Measurements from ENCODE around the gene G3BP2.
"Not testable (repeated sequence)": the region's sequence is repeated elsewhere in the genome, so short reads cannot be mapped to it uniquely, and the experiment has no call there.

G3BP2 gene

DNA sequence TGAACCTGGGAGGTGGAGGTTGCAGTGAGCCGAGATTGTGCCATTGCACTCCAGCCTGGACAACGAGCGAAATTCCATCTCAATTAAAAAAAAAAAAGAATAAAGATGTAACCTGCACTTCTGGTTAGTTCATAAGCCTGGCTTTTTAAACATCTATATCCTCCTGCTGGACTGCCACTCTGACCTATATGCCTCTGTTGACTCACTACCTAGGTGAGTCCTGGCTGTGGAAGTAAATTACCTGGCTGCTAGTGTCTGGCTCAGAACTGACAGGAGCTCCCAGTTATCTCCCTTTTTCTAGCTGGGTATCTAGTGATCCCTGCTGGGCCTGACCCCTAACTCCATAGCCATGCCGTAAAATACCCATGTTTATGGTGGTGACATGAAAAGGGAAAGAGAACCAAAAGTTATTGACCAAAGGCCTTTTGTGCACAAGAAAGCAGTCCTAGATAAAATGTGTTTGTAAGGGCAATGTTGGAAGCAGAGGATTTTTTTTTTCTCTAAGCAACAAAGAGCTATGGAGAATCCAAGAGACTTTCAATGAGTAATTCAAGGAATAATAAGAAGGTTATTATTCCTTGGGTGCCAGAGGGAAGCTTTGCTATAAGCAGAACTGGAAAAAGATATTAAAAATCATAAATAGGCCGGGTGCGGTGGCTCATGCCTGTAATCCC, 10.4 kb upstream of the G3BP2 start:
- no peak for DNase-seq

DNA sequence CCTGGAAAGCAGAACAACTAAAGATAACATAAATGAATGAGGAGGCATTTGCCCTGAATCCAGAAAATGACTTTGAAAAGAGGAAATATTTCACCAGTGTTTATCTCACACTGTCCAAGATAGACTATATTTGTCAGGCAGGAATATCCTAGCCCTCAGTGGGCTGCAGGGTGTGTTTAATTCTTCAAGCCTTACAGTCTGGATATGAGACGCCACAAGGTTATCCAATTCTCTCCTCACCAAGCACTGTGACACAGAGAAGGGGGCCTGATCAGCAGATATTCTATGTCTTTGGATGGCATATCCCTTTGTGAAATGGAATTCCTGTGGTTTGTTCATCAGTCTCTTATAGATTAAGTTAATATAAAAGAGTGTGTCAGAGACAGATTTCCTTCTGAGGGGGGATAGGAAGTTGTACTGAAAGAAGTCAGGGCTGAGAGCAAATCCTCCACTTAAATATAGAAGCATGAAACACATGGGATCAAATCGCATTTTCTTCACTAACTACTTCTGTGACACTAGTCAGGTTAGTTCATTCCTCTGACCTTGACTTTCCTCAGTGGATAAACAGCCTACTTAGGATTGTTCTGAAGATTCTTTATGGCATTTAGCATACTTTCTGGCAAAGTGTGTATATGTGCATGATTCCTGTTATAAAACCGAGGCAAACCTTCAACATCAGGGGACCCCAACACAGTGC, 6.8 kb upstream of the G3BP2 start:
- DNase-seq, result no peak

DNA sequence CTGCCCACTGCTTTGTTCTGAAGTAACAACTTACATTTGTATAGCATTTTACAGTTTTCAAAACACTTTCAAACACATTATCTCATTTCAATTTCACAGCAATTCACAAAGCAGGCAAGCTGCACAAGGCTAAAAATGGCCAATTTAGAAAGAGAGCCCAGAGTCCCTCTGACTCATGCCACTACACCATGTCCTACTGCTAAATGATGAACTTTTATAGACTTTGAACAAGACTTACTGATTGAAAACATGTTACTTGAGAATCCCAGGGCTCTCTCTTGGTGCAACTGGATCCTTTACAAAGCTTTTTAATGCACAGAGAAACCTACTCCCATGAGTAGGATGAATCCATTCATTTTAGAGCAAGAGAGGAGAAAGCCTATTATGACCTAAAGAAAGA, 5.8 kb upstream of the G3BP2 start:
- no peak for DNase-seq

DNA sequence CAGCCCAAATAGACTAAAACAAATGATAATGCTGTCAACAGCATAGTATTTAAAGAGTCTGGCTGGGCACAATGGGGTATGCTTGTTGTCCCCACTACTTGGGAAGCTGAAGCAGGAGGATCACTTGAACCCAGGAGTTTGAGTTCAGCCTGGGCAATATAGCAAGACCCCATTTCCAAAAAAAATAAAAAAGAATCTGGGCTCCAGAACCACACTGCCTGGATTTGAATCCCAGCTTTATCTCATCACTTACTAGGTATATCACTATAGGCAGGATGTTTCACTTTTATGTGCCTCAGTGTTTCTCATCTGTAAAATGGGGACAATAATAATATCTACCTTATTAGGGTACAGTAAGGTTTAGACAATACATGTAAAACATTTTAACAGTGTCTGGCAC, 5.3 kb upstream of the G3BP2 start:
- DNase-seq, result no peak

DNA sequence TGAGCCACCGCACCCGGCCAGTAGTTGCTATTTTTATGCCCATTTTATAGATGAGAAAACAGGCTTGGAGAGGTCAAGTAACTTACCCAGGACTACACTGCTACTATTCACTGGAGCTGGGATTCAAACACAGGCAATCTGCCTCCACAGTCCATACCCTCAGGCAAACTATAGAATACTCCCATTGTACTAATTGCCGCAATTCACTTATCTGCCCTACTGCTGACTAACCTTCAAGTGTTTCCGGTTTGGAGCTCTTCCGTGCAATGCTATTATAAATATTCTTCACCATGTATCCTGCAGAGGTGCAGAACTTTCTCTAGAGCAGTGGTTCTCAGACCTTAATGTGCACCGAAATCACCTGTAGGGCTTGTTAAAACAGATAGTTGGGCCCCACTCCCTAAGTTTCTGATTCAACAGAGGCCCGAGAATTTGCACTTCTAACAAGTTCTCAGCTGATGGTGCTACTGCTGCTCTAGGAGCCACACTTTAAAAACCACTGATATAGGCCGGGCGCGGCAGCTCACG, 1.9 kb upstream of the G3BP2 start:
- no peak for DNase-seq

DNA sequence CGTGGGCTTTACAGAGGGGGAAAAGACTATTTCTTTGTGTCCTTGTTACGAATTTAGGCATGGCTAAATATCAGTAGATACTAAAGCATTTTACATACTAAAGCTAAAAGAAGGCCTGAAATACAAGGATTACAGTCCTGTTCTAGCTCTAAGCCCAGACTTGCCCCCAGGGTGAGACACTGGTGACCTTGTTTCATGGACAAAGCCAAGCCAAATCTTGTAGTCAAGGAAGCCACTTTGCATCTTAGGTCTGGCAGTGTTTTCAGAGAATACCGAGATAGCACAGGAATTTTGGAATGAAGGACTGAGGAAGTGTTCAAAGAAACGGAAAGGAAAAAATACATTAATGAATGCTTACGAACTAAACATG, 733 bp upstream of the G3BP2 start:
- no peak for DNase-seq

DNA sequence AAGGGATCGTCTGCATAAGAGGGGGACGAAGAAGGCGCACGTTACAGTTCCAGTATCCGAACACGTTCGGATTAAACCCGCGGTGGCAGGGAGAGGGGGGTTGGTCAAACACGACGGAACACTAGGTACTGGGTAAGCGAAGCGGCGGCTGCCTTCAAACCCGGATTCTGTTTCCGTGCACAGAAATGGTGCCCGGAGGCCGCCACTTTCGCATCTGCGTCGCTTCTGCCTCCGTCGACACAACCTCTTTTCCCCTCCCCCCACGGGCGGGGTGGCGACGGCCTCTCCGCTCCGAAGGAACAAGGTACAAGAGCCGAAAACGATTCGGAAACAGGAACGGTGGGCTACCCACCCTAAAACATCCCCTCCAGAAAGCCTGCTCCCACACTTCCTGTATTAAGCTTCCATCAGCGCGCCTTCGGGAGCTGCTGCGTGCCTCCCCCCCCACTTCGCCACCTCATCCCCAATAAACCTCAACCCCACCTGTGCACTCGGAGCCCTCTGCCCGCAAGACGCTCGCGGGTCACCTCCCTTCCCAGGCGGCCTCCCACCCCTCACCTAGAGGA, 667 bp downstream of the G3BP2 start:
- no peak for DNase-seq

DNA sequence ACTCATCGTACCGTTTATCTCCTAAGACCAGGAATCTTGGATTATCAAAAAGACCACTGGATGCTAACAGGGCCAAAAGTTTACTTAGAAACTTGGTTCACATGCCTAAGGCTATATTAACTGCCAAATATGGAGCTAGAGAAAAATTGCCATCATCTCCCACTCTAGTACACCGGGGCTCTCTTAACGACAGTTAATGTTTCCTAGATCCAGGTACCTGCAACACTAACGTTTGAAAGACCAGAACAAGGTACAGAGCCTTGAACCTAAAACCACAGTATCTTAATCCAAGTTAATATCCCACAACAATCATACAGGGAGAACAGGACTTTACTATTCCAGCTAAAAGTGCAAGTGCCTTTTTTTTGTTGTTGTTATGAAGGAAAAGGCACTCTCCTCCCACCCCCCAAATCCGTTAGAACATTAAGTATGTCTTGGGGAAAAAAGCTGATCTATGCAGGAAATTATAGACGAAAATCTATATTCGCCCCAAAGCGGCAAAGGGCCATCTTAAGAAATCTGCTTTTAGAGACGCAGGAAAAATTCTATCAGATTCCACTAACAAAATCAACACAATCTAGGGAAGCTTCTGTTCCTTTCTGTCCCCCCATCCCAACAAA, 1.3 kb downstream of the G3BP2 start:
- DNase-seq, result no peak

DNA sequence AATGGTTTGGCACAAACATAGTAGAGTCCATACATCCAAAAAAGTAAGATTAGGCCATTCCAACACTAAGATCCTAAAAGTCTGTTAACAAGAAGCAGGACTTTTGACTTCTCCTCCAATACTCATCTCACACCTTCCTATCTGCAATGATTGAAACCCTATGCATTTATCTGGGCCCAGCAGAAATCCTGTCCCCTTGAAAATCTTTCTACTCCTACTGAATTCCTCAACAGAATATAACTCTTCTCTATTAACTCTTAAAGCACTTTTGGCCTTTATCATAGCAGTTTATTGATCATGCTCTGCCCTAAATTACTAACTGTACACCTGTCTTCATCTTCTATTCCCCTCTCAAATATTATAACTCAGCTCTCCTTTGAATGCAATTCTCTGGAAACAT, 4.6 kb downstream of the G3BP2 start:
- no peak for DNase-seq

DNA sequence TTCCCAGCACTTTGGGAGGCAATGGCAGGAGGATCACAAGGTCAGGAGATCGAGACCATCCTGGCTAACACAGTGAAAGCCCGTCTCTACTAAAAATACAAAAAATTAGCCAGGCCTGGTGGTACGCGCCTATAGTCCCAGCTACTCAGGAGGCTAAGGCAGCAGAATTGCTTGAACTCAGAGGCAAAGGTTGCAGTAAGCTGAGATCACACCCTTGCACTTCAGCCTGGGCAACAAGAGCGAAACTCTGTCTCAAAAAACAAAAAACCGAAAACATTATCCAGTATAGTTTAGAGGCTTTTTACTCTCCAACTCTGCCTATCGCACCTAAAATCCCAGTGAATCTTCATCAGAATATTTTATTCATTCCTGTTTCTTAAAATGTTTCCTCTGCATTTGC, 5.6 kb downstream of the G3BP2 start:
- not testable (repeated sequence) for DNase-seq

DNA sequence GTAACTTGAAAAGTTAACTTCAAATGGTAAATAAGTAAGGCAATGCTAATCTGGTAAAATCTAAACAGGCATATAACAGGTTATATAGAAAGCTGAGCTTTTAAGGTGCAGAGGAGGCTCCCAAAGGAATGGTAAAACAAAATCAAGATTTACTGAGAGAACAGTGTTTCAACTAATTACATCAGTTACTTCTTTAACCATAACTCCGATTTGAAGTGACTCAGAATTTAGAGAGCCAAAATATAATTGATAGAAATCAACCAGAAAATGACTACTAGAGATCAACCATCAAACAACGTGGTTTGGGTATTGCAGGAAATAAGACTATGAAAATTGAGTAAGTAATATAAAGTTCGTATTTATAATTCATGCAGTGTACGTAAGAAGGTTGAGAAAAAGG, 6.9 kb downstream of the G3BP2 start:
- no peak for DNase-seq

DNA sequence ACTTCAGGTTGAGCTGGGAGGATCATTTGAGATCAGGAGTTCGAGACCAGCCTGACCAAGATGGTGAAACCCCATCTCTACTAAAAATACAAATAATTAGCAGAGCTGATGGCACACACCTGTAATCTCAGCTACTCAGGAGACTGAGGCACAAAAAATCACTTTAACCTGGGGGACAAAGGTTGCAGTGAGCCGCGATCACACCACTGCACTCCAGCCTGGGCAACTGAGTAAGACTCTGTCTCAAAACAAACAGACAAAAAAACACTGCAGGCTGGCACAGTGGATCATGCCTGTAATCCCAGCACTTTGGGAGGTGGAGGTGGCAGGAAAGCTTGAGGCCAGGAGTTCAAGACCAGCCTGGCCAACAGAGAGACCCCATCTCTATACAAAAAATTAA, 8.6 kb downstream of the G3BP2 start:
- not testable (repeated sequence) for DNase-seq

DNA sequence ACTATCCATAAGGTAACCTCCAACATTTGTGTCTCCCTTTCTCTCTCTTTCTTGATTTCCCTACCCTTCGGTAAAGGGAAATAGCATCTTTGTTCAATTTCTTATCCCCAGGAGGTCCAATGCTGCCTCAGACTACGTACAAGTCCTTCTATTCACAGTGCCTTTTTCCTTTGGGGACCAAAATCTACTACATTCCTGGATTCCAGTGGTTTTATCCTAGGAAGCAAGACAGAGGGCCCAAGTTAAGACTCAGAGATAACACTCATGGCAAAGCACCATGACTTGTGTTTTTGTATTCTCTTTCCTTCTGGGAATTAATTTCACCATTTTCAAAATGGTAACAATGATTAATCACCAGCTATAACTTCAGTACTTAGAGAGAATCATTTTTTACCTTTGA, 10.6 kb downstream of the G3BP2 start:
- no peak for DNase-seq

DNA sequence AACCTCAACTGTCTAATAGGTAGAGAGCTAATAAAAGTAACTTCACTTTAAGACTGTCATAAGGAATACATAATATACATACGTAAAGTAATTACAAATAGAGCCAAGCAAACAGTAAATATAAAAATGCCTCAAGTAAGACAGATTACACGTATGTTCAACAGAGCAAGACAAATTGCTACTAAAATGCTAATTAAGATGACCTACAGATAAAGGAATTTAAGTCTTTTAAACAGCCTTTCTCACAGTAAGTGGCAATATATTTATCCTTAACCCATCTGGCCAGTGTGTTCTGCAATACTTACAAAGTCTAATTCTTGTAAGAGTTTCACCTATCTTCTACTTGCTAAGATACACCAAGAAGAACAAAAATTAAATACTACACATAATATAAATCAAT, 12.7 kb downstream of the G3BP2 start:
- DNase-seq, result no peak

DNA sequence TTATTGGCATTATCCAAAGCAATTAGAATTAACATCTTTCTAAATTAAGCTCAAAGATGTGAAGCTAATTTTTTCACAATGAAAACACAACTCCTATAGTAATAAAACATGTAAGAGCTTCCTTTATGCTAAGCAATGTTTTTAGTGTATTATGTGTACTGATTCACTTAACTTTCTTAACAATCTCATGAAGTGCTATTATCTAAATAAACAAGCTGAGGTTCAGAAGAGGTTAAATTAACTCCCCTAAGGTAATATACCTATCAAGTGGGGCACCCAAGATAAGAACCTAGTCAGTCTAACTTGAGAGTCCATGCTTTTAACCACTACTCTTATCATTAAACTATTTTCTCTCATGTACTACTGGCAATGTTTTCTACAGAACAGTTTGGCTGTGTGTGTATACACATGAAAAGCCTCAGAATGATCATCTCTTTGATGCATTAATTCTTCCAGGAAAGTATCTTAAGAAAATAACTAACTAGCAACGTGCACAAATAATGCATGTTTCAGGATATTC, 13.6 kb downstream of the G3BP2 start:
- no peak for DNase-seq

DNA sequence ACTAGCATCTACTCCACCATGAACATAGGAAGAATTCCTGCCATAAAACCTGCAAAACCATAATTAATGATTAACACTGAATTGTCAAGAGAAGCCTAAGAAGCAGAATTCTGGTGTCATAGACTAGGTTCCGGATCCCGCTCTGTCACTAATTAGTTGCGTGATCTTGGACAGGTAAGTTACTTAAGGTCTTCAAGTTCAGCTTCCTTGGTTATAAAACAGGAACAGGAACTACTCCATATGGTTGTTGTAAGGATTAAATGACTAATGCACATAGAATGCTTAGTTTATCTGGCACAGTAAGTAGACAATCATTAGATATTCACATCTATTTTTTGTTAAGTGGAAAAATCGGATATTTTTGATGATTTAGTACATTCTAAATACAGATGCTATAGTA, 14.3 kb downstream of the G3BP2 start:
- no peak for DNase-seq

DNA sequence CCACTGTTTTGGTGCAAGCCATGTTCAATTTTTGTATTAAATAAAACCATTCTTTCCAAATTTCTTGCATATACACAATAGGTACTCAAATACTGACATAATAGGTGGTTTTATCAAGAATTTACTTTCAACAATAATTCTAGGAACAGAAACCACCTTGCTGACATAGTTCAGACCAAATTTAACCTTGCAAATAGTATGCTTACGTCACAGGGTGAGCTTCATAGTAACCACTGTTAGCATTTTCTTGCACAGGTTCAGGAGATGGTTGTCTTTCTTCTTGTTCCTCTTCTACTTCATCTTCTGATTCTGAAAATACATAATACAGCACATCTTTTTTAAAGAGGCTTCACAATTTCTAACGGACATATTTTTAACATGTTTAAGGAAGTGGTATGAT, 17.6 kb downstream of the G3BP2 start:
- DNase-seq, result no peak

DNA sequence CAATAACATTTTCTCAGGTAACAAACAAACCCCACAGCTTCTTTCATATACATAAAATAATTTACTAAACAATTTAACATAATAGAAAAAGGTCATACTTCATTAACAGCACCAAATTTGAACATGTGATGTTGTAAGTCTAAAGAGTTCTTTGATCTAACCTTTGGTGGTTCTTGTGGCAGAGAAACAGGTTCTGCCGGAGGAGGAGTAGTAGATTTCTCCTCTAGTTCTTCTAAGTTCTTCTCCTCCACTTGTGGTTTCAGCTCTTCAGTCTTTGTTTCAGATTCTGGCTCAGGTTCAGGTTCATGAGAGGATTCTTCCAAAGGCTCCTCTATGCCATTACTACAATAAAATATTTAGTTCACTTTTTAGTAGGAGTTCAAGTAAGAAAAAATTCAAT, 18.3 kb downstream of the G3BP2 start:
- DNase-seq, result no peak

DNA sequence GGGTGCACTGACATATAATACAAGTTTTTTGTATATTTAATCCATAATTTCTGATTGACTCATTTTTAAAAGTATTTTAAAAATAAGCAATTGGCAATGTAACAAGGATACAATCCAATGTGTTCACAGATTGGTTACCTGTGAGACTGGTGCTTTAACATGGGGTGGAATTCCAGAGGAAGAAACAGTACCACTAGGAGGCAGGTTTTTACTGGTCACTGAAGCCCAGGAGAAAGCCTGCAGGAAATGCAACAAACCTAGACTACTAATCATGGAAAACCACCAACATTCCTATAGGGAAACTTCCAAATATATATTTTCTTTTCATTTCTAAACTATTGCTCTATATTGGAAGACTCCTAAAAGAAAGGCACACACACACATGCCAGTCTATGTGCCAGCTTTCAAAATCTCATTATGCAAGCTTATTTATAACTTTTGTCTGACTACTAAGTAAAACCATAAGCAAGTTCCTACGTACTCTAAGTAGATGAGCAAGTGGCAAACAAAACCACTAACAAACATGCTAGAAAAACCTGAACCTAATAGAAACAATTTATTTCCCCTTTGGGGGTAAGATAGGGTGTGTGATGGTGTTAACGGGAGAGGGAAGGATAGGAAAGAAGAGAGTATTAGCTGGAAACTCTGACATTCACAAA, 19.2 kb downstream of the G3BP2 start:
- DNase-seq, result no peak

DNA sequence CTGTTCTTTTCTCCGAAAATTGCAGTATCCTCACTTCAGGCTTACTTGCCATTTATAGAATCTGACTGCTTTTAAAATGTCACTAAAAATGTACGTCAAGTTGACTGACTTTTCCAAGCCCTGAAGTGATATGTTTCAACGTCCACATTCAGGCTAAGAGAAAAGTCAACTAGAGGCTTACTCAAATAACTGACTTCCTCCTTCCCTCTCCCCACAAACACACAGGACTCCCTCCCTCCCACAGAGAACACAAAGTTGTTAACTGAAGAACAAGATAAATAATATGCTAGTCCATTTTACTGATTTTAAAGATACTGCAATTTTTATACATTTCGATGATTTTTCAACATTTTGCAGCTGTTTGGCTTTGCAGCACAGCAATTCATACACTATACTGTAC, 29.1 kb downstream of the G3BP2 start:
- no peak for DNase-seq

DNA sequence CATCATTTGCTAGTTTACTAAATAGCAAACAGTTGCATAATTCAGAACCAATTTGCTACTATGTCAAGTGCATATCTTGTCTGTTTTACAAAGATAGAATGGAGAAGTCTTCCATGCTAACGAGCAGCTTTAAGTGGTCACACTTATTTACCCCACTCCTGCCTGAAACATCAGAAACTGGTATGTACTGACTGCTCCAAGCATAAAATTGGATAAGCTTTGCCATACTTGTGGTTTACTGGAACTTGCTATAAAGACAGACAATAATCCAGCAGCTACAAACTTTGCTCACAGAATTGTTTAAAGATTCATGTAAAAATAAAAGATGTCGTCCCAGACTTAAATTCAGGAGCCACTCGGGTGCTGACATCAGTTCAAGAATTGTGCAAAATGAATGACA, 29.6 kb downstream of the G3BP2 start:
- no peak for DNase-seq

DNA sequence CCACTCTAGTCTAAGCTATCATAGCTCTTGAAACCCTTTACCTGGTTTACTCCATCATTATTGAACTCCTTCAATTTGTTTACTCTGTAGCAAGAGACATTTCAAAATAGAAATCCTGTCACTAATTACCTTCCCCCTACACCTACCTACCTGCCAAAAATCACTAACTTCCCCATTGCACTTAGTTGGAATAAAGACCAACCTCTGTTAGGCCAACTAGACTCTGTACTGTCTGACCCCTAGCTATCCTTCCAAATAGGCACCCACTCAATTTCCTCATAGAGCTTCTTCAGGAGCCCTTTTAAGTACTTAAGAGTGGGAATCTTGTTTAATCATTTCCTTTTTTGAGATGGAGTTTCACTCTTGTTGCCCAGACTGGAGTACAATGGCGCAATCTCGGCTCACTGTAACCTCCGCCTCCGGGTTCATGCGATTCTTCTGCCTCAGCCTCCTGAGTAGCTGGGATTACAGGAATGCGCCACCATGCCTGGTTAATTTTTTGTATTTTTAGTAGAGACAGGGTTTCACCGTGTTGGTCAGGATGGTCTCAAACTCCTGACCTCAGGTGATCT, 34.0 kb downstream of the G3BP2 start:
- no peak for DNase-seq

DNA sequence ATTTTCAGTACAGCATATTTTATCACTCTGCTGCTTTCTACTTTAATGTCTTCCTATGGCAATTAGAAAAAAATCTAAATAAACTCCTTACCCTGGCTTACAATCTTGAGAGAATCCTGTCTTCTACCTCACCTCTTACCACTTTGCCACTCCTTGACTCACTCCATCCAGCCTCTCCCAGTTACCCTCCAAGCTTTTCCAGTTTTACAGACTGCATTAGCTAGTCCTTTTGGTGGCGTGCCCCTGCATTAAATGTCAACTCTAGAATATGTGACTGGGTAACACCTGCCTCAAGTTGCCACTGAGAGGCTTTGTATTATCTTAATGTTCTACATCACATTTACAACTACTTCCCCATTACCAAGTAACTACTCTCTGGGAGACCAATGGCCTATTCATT, 35.4 kb downstream of the G3BP2 start:
- DNase-seq, result no peak

Measured in NCI-H446 treated with DMSO at 0.1 percent for 48 hours (cell line).